Measurements from ENCODE around the gene IL32. TPM values are rescaled to one million over a fixed set of nuclear protein-coding genes. Genes with fewer than 3 reads are reported as not detected.
A peak's percentile ranks its signal among the peaks of the same experiment; 100 is the strongest.

Gene IL32
- total and polyA plus RNA-seq, 2 donors, result 175 to 343 TPM

GRCh38 chr16:3020604-3021448 lies 44.6 kb upstream of the IL32 start:
- Histone ChIP-seq H3K27ac (ENCODE audit: low read depth in 1 of 2, low read length in 1 of 2) (peak overlapping the region; percentile 7 to 87), H3K4me3 (ENCODE audit: low read length in 2 of 2) (peak overlapping the region; percentile 38 to 60), H3K9me3 (ENCODE audit: control insufficient read depth in 2 of 2, insufficient read depth in 1 of 2, low read length in 1 of 2) (peaks cover 0 to 12% of the 10 kb centered on the region in 2 donors), H3K4me1 (ENCODE audit: control insufficient read depth in 2 of 2, insufficient read depth in 2 of 2, low read length in 2 of 2) (peaks cover 38 to 59% of the 10 kb centered on the region in 2 donors), H3K27me3 (ENCODE audit: control insufficient read depth in 2 of 2, insufficient read depth in 1 of 2, low read length in 1 of 2) (peaks cover 42 to 67% of the 10 kb centered on the region in 2 donors), H3K36me3 (ENCODE audit: control insufficient read depth in 2 of 2, insufficient read depth in 2 of 2, low read length in 1 of 2) (peaks cover 0 to 2% of the 10 kb centered on the region in 2 donors)
- under 1% methylated on average over 57 of the region's 57 CpGs for WGBS
- DNase-seq (ENCODE audit: low read depth in 6 of 9, low spot score in 9 of 9), result peak in 1 of 9 donors; percentile 24

DNA sequence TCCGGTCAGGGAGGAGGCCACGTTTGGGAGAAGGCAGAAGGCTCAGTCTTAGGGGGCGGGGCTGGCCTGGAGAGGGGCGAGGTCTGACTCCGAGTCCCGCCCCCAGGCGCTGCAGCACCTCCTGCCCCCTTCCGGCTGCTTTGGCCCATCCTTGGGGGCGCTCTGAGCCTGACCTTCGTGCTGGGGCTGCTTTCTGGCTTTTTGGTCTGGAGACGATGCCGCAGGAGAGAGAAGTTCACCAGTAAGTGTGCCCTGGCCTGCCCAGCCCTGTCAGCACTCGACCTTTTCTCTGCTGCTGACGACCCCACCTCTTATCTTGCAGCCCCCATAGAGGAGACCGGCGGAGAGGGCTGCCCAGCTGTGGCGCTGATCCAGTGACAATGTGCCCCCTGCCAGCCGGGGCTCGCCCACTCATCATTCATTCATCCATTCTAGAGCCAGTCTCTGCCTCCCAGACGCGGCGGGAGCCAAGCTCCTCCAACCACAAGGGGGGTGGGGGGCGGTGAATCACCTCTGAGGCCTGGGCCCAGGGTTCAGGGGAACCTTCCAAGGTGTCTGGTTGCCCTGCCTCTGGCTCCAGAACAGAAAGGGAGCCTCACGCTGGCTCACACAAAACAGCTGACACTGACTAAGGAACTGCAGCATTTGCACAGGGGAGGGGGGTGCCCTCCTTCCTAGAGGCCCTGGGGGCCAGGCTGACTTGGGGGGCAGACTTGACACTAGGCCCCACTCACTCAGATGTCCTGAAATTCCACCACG lies 43.8 kb upstream of the IL32 start:
- 28% methylated on average over 25 of the region's 25 CpGs for WGBS
- Histone ChIP-seq H3K4me3 (ENCODE audit: low read length in 2 of 2) (peak overlapping the region; percentile 38 to 60), H3K9me3 (ENCODE audit: control insufficient read depth in 2 of 2, insufficient read depth in 1 of 2, low read length in 1 of 2) (peaks cover 0 to 16% of the 10 kb centered on the region in 2 donors), H3K27ac (ENCODE audit: low read depth in 1 of 2, low read length in 1 of 2) (peak overlapping the region; percentile 55 to 69), H3K27me3 (ENCODE audit: control insufficient read depth in 2 of 2, insufficient read depth in 1 of 2, low read length in 1 of 2) (peaks cover 42 to 61% of the 10 kb centered on the region in 2 donors), H3K36me3 (ENCODE audit: control insufficient read depth in 2 of 2, insufficient read depth in 2 of 2, low read length in 1 of 2) (peaks cover 8 to 10% of the 10 kb centered on the region in 2 donors), H3K4me1 (ENCODE audit: control insufficient read depth in 2 of 2, insufficient read depth in 2 of 2, low read length in 2 of 2) (peaks cover 38 to 59% of the 10 kb centered on the region in 2 donors)
- DNase-seq (ENCODE audit: low read depth in 6 of 9, low spot score in 9 of 9), result peak in 3 of 9 donors; percentile 61 to 76 (median 64)

- peak in 1 of 9 donors; percentile 41 for DNase-seq (ENCODE audit: low read depth in 6 of 9, low spot score in 9 of 9)
- WGBS, result 61% methylated on average over 8 of the region's 8 CpGs
- H3K4me3 ChIP-seq (ENCODE audit: low read length in 2 of 2), result no peak overlapping the region
Measured at GRCh38 chr16:3022208-3022683, 43.2 kb upstream of the IL32 start.

GRCh38 chr16:3022684-3023414 lies 42.6 kb upstream of the IL32 start:
- DNase-seq (ENCODE audit: low read depth in 6 of 9, low spot score in 9 of 9), result no peak
- Histone ChIP-seq H3K27me3 (ENCODE audit: control insufficient read depth in 2 of 2, insufficient read depth in 1 of 2, low read length in 1 of 2) (peaks cover 34 to 50% of the 10 kb centered on the region in 2 donors), H3K36me3 (ENCODE audit: control insufficient read depth in 2 of 2, insufficient read depth in 2 of 2, low read length in 1 of 2) (peaks cover 16 to 21% of the 10 kb centered on the region in 2 donors), H3K4me1 (ENCODE audit: control insufficient read depth in 2 of 2, insufficient read depth in 2 of 2, low read length in 2 of 2) (peaks cover 40 to 62% of the 10 kb centered on the region in 2 donors), H3K27ac (ENCODE audit: low read depth in 1 of 2, low read length in 1 of 2) (peak overlapping the region; percentile 53 to 68), H3K4me3 (ENCODE audit: low read length in 2 of 2) (peak overlapping the region in 1 of 2 donors; percentile 79), H3K9me3 (ENCODE audit: control insufficient read depth in 2 of 2, insufficient read depth in 1 of 2, low read length in 1 of 2) (peaks cover 0 to 19% of the 10 kb centered on the region in 2 donors)
- WGBS, result 78% methylated on average over 8 of the region's 8 CpGs

More at GRCh38 chr16:3022208-3022683, 43.2 kb upstream of the IL32 start:
- Histone ChIP-seq H3K9me3 (ENCODE audit: control insufficient read depth in 2 of 2, insufficient read depth in 1 of 2, low read length in 1 of 2) (peaks cover 0 to 20% of the 10 kb centered on the region in 2 donors), H3K36me3 (ENCODE audit: control insufficient read depth in 2 of 2, insufficient read depth in 2 of 2, low read length in 1 of 2) (peaks cover 14 to 16% of the 10 kb centered on the region in 2 donors), H3K4me1 (ENCODE audit: control insufficient read depth in 2 of 2, insufficient read depth in 2 of 2, low read length in 2 of 2) (peaks cover 38 to 59% of the 10 kb centered on the region in 2 donors), H3K27ac (ENCODE audit: low read depth in 1 of 2, low read length in 1 of 2) (peak overlapping the region; percentile 55 to 69), H3K27me3 (ENCODE audit: control insufficient read depth in 2 of 2, insufficient read depth in 1 of 2, low read length in 1 of 2) (peaks cover 40 to 56% of the 10 kb centered on the region in 2 donors)

DNA sequence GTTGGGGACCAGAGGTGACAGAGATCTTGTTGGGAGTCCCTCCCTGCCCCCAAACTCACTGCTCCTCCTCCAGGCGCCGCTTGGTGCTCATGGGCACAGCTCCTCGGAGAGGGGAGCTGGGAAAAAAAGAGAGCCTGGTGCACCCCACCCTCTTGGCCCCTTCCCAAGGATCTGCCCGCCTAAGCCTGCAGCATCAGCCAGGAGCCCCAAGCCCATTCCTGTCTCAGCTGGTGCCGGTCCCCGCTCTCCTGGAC lies 42.1 kb upstream of the IL32 start:
- Histone ChIP-seq H3K27me3 (ENCODE audit: control insufficient read depth in 2 of 2, insufficient read depth in 1 of 2, low read length in 1 of 2) (peaks cover 30 to 47% of the 10 kb centered on the region in 2 donors), H3K4me3 (ENCODE audit: low read length in 2 of 2) (peak overlapping the region; percentile 79 to 85), H3K36me3 (ENCODE audit: control insufficient read depth in 2 of 2, insufficient read depth in 2 of 2, low read length in 1 of 2) (peaks cover 16 to 21% of the 10 kb centered on the region in 2 donors), H3K9me3 (ENCODE audit: control insufficient read depth in 2 of 2, insufficient read depth in 1 of 2, low read length in 1 of 2) (peaks cover 0 to 19% of the 10 kb centered on the region in 2 donors), H3K4me1 (ENCODE audit: control insufficient read depth in 2 of 2, insufficient read depth in 2 of 2, low read length in 2 of 2) (peaks cover 40 to 61% of the 10 kb centered on the region in 2 donors), H3K27ac (ENCODE audit: low read depth in 1 of 2, low read length in 1 of 2) (peak overlapping the region; percentile 85 to 92)
- no peak for DNase-seq (ENCODE audit: low read depth in 6 of 9, low spot score in 9 of 9)
- 64% methylated on average over 6 of the region's 6 CpGs for WGBS

- peaks cover 43 to 66% of the 10 kb centered on the region in 2 donors for H3K4me1 ChIP-seq (ENCODE audit: control insufficient read depth in 2 of 2, insufficient read depth in 2 of 2, low read length in 2 of 2)
- H3K9me3 ChIP-seq (ENCODE audit: control insufficient read depth in 2 of 2, insufficient read depth in 1 of 2, low read length in 1 of 2), result peaks cover 0 to 24% of the 10 kb centered on the region in 2 donors
- peaks cover 30 to 47% of the 10 kb centered on the region in 2 donors for H3K27me3 ChIP-seq (ENCODE audit: control insufficient read depth in 2 of 2, insufficient read depth in 1 of 2, low read length in 1 of 2)
- peaks cover 16 to 21% of the 10 kb centered on the region in 2 donors for H3K36me3 ChIP-seq (ENCODE audit: control insufficient read depth in 2 of 2, insufficient read depth in 2 of 2, low read length in 1 of 2)
- DNase-seq (ENCODE audit: low read depth in 6 of 9, low spot score in 9 of 9), result peak; percentile 96 to 99 (median 98)
- H3K27ac ChIP-seq (ENCODE audit: low read depth in 1 of 2, low read length in 1 of 2), result peak within 1 kb of the TSS; percentile 85 to 92
- 2% methylated on average over 69 of the region's 69 CpGs for WGBS
- peak within 1 kb of the TSS; percentile 79 to 85 for H3K4me3 ChIP-seq (ENCODE audit: low read length in 2 of 2)
Measured at GRCh38 chr16:3023669-3024478, 41.6 kb upstream of the IL32 start, which contains the start of the genes HCFC1R1 and THOC6. Gene HCFC1R1, minus strand, starts transcription at chr16:3023942. Its CDS starts 1 bp downstream, at chr16:3023941. Gene THOC6, plus strand, starts transcription at chr16:3024035. Its CDS starts 292 bp downstream, at chr16:3024327.

DNA sequence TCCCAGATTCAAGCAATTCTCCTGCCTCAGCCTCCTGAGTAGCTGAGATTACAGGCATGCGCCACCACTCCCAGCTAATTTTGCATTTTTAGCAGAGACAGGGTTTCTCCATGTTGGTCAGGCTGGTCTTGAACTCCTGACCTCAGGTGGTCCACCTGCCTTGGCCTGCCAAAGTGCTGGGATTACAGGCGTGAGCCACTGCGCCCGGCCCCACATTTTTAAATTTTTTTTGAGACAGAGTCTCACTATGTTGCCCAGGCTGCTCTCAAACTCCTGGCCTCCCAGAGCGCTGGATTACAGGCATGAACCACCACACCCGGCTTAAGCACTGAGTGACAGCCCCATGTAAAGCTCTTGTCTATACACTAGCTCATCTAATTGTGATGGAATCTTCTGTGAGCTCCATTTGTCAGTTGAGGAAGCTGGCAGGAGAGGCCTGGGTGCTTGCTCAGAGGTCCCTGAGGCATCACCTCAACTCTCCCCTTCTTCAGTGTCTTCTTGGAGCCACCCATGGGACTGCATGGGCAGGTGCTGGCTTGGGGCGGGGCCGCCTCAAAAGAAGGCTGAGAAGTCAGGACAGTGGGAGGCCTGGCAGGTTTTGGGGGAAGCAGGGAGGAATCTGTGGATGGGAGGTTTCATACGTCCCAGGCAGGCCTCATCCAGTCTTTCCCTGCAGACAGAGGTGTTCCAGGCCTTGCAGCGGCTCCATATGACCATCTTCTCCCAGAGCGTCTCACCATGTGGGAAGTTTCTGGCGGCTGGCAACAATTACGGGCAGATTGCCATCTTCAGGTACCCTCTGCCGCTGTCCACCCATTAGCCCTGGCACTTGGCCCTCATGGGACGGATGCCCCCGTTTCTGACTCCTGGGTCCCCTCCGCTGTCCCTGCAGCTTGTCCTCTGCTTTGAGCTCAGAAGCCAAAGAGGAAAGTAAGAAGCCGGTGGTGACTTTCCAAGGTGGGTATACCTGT lies 40.1 kb upstream of the IL32 start:
- H3K4me1 ChIP-seq (ENCODE audit: control insufficient read depth in 2 of 2, insufficient read depth in 2 of 2, low read length in 2 of 2), result peaks cover 42 to 71% of the 10 kb centered on the region in 2 donors
- no peak overlapping the region for H3K27ac ChIP-seq (ENCODE audit: low read depth in 1 of 2, low read length in 1 of 2)

More for the DNA sequence above, 40.1 kb upstream of the IL32 start:
- Histone ChIP-seq H3K4me3 (ENCODE audit: low read length in 2 of 2) (no peak overlapping the region), H3K27me3 (ENCODE audit: control insufficient read depth in 2 of 2, insufficient read depth in 1 of 2, low read length in 1 of 2) (peaks cover 30 to 47% of the 10 kb centered on the region in 2 donors), H3K9me3 (ENCODE audit: control insufficient read depth in 2 of 2, insufficient read depth in 1 of 2, low read length in 1 of 2) (peaks cover 0 to 30% of the 10 kb centered on the region in 2 donors), H3K36me3 (ENCODE audit: control insufficient read depth in 2 of 2, insufficient read depth in 2 of 2, low read length in 1 of 2) (peaks cover 16 to 21% of the 10 kb centered on the region in 2 donors)
- WGBS, result 98% methylated on average over 18 of the region's 18 CpGs
- DNase-seq (ENCODE audit: low read depth in 6 of 9, low spot score in 9 of 9), result no peak

Data from thymus (tissue), 11 donors.